Measurements from ENCODE around the gene RASGRF1. TPM values are rescaled to one million over a fixed set of nuclear protein-coding genes. Genes with fewer than 3 reads are reported as not detected.
"Not testable (repeated sequence)": the region's sequence is repeated elsewhere in the genome, so short reads cannot be mapped to it uniquely, and the experiment has no call there.

RASGRF1 gene
- total RNA-seq, 4 donors from 2014 or later: 0.14 to 0.75 (median 0.64) TPM; not detected in 1

DNA sequence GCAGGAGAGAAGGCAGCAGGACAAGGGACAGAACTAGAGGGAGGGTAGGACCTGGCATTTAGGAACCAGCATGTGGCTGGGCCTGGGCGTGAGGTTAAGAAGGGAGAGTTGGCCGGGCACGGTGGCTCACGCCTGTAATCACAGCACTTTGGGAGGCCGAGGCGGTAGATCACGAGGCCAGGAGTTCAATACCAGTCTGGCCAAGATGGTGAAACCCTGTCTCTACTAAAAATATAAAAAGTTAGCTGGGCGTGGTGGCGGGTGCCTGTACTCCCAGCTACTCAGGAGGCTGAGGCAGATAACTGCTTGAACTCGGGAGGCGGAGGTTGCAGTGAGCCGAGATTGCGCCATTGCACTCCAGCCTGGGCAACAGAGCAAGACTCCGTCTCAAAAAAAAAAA lies 162.4 kb downstream of the RASGRF1 start:
- in situ Hi-C loops (cut with MboI; ENCODE audit: low pct_ligation_motif_present in 1 of 4, low pct_unique_long_range_greater_than_20kb in 1 of 4, low sequenced_read_pairs in 3 of 4); H3K4me1 ChIP-seq; H3K27ac ChIP-seq; H3K36me3 ChIP-seq; H3K27me3 ChIP-seq; H3K9me3 ChIP-seq; intact Hi-C loops (cut with DNase I; ENCODE audit: low total_unique reads); H3K4me3 ChIP-seq; DNase-seq: not testable (repeated sequence)
- peak in 1 of 3 donors; percentile 7 for TF ChIP-seq POLR2AphosphoS5 (IDR thresholded peaks at IDR 0.05)
- WGBS, 2 donors (ENCODE audit: low coverage in 1 of 2): 96% methylated on average over 14 of the region's 14 CpGs; no CpG with 5 or more reads in 1 of the 2 donors

- H3K27me3 ChIP-seq: no peaks in the 10 kb centered on the region
- H3K9me3 ChIP-seq: no peaks in the 10 kb centered on the region
- no peak overlapping the region for H3K27ac ChIP-seq
- no peak for DNase-seq
- H3K36me3 ChIP-seq: peaks cover 0 to 8% (median 0%) of the 10 kb centered on the region in 4 donors
- WGBS, 2 donors (ENCODE audit: low coverage in 1 of 2): 80 to 86% methylated on average over 10 to 17 of the region's 17 CpGs
- intact Hi-C loops (cut with DNase I; ENCODE audit: low total_unique reads): no loop called here
- H3K4me3 ChIP-seq: no peak overlapping the region
- TF ChIP-seq POLR2AphosphoS5 (IDR thresholded peaks at IDR 0.05) (no peak), EP300 (IDR thresholded peaks at IDR 0.05; ENCODE audit: low read depth) (no peak), CTCF (IDR thresholded peaks at IDR 0.05) (no peak), POLR2A (IDR thresholded peaks at IDR 0.05) (no peak)
- in situ Hi-C loops (cut with MboI; ENCODE audit: low pct_ligation_motif_present in 1 of 4, low pct_unique_long_range_greater_than_20kb in 1 of 4, low sequenced_read_pairs in 3 of 4): no loop called here
- H3K4me1 ChIP-seq: no peaks in the 10 kb centered on the region
Measured at GRCh38 chr15:78927077-78927790, 163.3 kb downstream of the RASGRF1 start.

DNA sequence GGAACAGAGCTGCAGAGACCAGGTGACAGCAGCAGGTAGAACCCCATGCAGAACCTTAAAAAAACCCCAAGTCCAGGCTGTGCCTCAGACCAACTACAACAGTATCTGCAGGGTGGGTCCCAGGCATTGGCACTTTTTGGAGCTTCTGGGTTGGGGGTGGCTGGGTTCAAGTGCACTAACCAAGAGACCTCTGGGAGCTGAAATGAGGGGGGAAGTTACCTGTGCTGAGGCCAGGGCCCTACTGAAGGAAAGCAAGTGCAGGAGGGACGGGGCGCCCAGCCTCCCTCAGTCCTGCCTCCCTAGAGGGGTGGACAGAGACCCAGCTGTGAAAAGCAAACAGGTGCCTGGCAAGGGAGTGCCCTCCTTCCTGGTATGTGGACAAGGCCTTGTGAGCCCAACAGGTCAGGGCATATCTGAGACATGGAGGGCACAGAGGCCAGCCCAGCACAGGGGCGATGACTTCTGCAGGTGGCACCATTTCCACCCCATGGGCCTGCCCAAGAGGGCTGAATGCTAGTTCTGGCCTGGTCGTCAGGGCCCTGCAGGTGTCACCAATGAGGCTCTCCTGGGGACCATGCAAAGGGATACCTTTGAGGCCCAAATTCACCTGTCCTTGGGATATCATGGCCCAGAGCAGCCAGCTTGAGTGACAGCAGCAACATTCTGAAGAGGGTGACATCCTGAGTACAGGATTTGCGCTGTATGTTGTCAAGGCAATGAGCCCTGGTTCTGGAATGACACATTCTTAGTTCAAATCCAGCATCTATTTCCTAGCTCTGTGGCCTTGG lies 164.4 kb downstream of the RASGRF1 start:
- Histone ChIP-seq H3K27ac (no peak overlapping the region), H3K36me3 (peaks cover 0 to 18% (median 0%) of the 10 kb centered on the region in 4 donors), H3K27me3 (no peaks in the 10 kb centered on the region), H3K4me3 (no peak overlapping the region), H3K4me1 (no peaks in the 10 kb centered on the region), H3K9me3 (no peaks in the 10 kb centered on the region)
- no peak for DNase-seq
- WGBS, 2 donors (ENCODE audit: low coverage in 1 of 2): 95% methylated on average over 5 of the region's 5 CpGs; no CpG with 5 or more reads in 1 of the 2 donors
- in situ Hi-C loops (cut with MboI; ENCODE audit: low pct_ligation_motif_present in 1 of 4, low pct_unique_long_range_greater_than_20kb in 1 of 4, low sequenced_read_pairs in 3 of 4) (no loop called here), intact Hi-C loops (cut with DNase I; ENCODE audit: low total_unique reads) (no loop called here)
- TF ChIP-seq EP300 (IDR thresholded peaks at IDR 0.05; ENCODE audit: low read depth) (no peak), POLR2AphosphoS5 (IDR thresholded peaks at IDR 0.05) (no peak), CTCF (IDR thresholded peaks at IDR 0.05) (no peak), POLR2A (IDR thresholded peaks at IDR 0.05) (no peak)

- 89% methylated on average over 9 of the region's 10 CpGs; no CpG with 5 or more reads in 1 of the 2 donors for WGBS, 2 donors (ENCODE audit: low coverage in 1 of 2)
- DNase-seq: no peak
- H3K36me3 ChIP-seq: peaks cover 0 to 23% (median 0%) of the 10 kb centered on the region in 4 donors
- TF ChIP-seq CTCF (IDR thresholded peaks at IDR 0.05) (no peak), POLR2A (IDR thresholded peaks at IDR 0.05) (no peak), POLR2AphosphoS5 (IDR thresholded peaks at IDR 0.05) (no peak), EP300 (IDR thresholded peaks at IDR 0.05; ENCODE audit: low read depth) (no peak)
- no peak overlapping the region for H3K27ac ChIP-seq
- no peak overlapping the region for H3K4me3 ChIP-seq
- H3K27me3 ChIP-seq: no peaks in the 10 kb centered on the region
- intact Hi-C loops (cut with DNase I; ENCODE audit: low total_unique reads): no loop called here
- in situ Hi-C loops (cut with MboI; ENCODE audit: low pct_ligation_motif_present in 1 of 4, low pct_unique_long_range_greater_than_20kb in 1 of 4, low sequenced_read_pairs in 3 of 4): no loop called here
- no peaks in the 10 kb centered on the region for H3K9me3 ChIP-seq
- H3K4me1 ChIP-seq: no peaks in the 10 kb centered on the region
Measured at GRCh38 chr15:78925076-78925624, 165.4 kb downstream of the RASGRF1 start.
